Measurements from ENCODE around the gene COL9A2. TPM values are rescaled to one million over a fixed set of nuclear protein-coding genes. Genes with fewer than 3 reads are reported as not detected.

The COL9A2 gene
- polyA plus RNA-seq (2012; ENCODE audit: insufficient read depth, insufficient read length, low read depth) = 1.0 TPM

DNA sequence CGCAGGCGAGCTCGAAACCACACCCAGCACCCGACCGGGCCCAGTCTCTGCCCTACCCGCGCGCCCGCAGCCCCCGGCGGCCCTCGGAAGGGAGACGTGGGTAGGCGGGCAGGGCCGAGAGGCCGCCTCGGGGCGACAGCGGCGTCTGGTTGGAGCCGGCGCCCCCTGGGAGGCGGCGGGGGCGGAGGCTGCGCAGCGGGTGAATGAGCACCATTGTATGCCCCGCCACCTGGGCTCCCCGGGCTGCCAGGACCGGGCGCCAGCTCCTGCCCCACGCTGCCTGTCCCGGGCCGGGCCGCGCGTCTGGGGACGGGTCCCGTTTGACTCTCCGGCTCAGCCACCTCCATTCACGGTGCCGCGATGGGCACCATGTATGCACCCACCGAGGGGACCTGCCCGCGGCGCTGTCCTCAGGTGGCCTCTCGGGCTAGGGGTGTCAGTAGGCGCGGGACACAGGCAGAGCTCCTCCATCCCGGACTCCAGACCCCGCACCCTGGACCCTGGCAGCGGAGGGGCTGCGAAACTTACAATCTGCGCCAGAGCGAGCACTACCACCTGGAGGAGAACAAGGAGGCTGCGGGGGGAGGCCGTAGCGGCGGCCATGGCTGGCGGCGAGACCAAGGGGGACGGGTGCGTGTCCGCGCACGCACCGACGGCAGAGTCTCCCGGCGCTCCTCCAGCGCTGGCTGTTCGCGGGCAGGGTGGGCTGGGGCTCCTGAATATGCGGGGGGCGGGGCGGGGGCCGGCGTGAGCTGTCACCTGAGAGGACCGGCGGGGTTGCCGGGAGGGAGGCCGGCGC is at the start of gene COL9A2:
Gene COL9A2 (minus strand): TSS at position 692 of the 799 bp plus-strand sequence. CDS start 89 bp downstream, at position 603.
- Histone ChIP-seq H3K4me1 (no peaks in the 10 kb centered on the region), H3K27me3 (peaks cover 8% of the 10 kb centered on the region; the same call in 1 of the 2 replicates), H3K9me3 (no peaks in the 10 kb centered on the region), H3K4me3 (ENCODE audit: low read depth, low read length) (peak within 1 kb of the TSS; percentile 58), H3K36me3 (no peaks in the 10 kb centered on the region)
- TF ChIP-seq, protein P1, sequence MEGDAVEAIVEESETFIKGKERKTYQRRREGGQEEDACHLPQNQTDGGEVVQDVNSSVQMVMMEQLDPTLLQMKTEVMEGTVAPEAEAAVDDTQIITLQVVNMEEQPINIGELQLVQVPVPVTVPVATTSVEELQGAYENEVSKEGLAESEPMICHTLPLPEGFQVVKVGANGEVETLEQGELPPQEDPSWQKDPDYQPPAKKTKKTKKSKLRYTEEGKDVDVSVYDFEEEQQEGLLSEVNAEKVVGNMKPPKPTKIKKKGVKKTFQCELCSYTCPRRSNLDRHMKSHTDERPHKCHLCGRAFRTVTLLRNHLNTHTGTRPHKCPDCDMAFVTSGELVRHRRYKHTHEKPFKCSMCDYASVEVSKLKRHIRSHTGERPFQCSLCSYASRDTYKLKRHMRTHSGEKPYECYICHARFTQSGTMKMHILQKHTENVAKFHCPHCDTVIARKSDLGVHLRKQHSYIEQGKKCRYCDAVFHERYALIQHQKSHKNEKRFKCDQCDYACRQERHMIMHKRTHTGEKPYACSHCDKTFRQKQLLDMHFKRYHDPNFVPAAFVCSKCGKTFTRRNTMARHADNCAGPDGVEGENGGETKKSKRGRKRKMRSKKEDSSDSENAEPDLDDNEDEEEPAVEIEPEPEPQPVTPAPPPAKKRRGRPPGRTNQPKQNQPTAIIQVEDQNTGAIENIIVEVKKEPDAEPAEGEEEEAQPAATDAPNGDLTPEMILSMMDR (IDR thresholded peaks at IDR 0.05; ENCODE audit: low read depth, low read length) = no peak
- DNase-seq = peak; percentile 71

DNA sequence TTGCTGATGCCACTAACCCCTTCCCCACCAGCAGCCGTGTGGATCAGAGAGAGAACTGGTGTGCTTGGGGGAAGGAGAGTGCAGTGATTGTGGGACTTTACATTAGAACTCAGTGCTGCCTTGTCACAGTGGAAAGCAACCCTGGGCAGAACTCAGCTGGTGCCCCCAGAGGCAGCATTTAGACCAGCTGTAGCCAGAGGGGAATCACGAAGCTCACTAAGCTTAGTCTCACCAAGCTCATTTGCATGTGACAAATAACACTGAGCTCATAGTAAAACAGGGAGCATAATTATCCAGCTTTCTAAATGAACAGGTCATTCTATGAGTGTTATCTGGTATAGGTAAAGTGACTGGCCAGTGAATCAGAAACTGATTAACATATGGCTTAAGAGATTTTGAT is 46.6 kb upstream of the COL9A2 start:
- DNase-seq = peak; percentile 6
- TF ChIP-seq, protein P1 (IDR thresholded peaks at IDR 0.05; ENCODE audit: low read depth, low read length) = no peak
- no peaks in the 10 kb centered on the region for H3K9me3 ChIP-seq
- no peaks in the 10 kb centered on the region for H3K27me3 ChIP-seq
- H3K36me3 ChIP-seq = no peaks in the 10 kb centered on the region
- no peaks in the 10 kb centered on the region for H3K4me1 ChIP-seq
- no peak overlapping the region for H3K4me3 ChIP-seq (ENCODE audit: low read depth, low read length)

DNA sequence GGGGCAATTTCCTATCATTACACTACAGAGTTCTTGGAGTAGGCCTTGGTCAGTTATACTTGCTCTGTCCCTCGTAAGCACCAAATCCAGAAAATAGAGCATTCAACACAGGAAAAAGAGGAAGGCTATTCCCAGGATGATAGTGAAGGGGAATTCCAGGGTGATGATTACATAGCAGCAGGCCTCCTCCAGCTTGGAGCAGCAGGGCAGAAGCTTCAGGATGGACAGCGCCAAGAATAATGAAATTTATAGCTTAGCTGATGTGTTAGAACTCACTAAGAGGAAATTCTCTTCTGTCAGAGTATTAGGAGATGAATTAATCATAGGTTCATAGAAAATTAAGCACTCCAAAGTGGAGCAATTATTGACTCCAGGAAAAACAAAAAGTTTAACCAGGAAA is 45.6 kb upstream of the COL9A2 start:
- TF ChIP-seq, protein P1 (IDR thresholded peaks at IDR 0.05; ENCODE audit: low read depth, low read length) = no peak
- Histone ChIP-seq H3K27me3 (no peaks in the 10 kb centered on the region), H3K4me3 (ENCODE audit: low read depth, low read length) (no peak overlapping the region), H3K9me3 (no peaks in the 10 kb centered on the region), H3K36me3 (no peaks in the 10 kb centered on the region), H3K4me1 (no peaks in the 10 kb centered on the region)
- no peak for DNase-seq

DNA sequence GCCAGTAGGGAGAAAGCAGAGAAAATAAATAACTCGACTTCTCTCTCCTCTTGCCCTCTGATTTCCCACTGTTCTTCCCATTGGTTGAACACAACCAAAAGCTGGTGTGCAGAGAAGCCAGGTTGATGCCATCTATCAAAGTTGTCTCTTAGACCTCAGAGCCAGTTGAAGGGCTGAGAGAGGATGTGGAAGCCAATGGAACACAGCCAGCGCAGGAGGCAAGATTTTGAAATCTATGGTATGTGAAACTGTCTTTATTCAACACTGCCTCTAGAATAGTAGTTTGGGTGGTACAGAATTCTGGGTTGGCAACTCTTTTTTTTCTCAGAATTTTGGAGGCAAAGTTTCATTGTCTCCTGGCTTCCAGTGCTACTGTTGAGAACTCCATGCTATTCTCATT is 45.1 kb upstream of the COL9A2 start:
- TF ChIP-seq, protein P1 (IDR thresholded peaks at IDR 0.05; ENCODE audit: low read depth, low read length) = no peak

DNA sequence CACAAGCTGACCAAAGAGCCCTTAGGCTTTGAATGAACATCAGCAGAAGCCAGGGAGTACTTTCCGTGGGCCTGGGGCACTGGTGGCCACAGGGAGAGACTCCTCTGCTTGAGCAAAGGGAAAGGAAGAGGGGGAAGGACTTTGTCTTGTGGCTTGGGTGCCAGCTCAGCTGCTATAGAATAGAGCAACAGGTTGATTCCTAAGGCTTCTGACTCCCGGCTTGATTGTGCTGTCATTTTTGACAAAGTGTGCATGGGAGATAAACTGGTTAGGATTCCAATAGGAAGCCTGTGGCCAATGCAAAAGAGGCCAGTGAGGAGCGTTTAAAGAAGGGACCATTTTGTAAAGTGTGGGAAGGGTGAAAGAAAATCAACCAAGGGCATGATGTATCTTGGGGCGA is 44.6 kb upstream of the COL9A2 start:
- Histone ChIP-seq H3K36me3 (no peaks in the 10 kb centered on the region), H3K27me3 (no peaks in the 10 kb centered on the region), H3K9me3 (no peaks in the 10 kb centered on the region), H3K4me1 (no peaks in the 10 kb centered on the region), H3K4me3 (ENCODE audit: low read depth, low read length) (no peak overlapping the region)
- TF ChIP-seq, protein P1 (IDR thresholded peaks at IDR 0.05; ENCODE audit: low read depth, low read length) = no peak
- DNase-seq = no peak

More for the DNA sequence above, 45.1 kb upstream of the COL9A2 start:
- Histone ChIP-seq H3K9me3 (no peaks in the 10 kb centered on the region), H3K4me3 (ENCODE audit: low read depth, low read length) (no peak overlapping the region), H3K27me3 (no peaks in the 10 kb centered on the region), H3K4me1 (no peaks in the 10 kb centered on the region), H3K36me3 (no peaks in the 10 kb centered on the region)
- no peak for DNase-seq

DNA sequence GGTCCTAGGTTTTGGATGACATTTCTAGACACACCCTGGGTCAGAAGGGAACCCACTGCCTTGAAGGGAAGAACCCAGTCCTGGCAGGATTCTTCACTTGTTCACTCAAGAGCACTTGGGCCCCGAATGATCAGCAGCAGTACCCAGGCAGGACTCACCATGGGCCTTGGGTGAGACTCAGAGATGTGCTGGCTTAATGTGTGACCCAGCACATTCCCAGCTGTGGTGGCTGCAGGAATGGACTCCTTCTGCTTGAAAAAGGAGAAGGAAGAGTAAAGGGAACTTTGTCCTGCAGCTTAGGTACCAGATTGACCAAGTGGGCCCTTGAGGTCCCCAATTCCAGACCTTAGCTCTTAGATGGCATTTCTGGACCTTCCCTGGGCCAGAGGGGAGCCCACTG is 44.1 kb upstream of the COL9A2 start:
- Histone ChIP-seq H3K4me3 (ENCODE audit: low read depth, low read length) (no peak overlapping the region), H3K9me3 (no peaks in the 10 kb centered on the region), H3K27me3 (no peaks in the 10 kb centered on the region), H3K4me1 (no peaks in the 10 kb centered on the region), H3K36me3 (no peaks in the 10 kb centered on the region)
- no peak for DNase-seq
- TF ChIP-seq, protein P1 (IDR thresholded peaks at IDR 0.05; ENCODE audit: low read depth, low read length) = no peak

All from BE2C (cell line).